Measurements from ENCODE around the gene RASGRP1.
"Not testable (repeated sequence)": the region's sequence is repeated elsewhere in the genome, so short reads cannot be mapped to it uniquely, and the experiment has no call there.

Gene RASGRP1

DNA sequence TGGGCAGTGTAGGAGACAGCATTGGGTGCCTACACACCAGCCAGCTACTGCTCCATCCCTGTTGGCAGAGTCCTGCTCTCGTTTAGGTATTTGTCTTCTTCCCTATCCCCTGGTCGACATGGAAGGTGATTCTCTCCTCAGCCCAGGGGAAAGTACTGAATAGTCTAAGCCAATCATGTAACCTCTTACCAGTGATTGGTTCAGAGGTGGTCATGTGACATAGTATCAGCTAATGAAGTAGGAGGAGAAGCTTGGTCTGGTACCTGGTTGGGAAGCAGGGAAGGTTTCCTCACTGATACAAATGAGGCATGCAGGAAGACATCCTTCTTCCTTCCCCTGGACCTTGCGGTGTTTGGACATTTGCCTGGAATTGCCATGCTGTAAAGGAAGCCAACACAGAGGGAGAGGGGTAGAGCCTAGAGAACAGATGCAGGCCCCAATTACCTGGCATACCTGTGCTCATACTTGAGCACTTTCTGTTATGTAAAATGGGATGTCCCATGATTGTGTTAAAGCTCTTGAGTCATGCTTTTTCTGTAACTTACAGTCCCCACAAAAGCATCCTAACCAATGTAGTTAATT is 32.7 kb upstream of the RASGRP1 start:
- no peak for DNase-seq (ENCODE audit: extremely low spot score)
- ChIA-PET POLR2A (no interaction called here), CTCF (no interaction called here)
- TF ChIP-seq, protein P1, sequence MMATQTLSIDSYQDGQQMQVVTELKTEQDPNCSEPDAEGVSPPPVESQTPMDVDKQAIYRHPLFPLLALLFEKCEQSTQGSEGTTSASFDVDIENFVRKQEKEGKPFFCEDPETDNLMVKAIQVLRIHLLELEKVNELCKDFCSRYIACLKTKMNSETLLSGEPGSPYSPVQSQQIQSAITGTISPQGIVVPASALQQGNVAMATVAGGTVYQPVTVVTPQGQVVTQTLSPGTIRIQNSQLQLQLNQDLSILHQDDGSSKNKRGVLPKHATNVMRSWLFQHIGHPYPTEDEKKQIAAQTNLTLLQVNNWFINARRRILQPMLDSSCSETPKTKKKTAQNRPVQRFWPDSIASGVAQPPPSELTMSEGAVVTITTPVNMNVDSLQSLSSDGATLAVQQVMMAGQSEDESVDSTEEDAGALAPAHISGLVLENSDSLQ (IDR thresholded peaks at IDR 0.05): no peak
- TF ChIP-seq SUZ12 (IDR thresholded peaks at IDR 0.05) (no peak), ELF4 (IDR thresholded peaks at IDR 0.05) (no peak), HDGF (IDR thresholded peaks at IDR 0.05; ENCODE audit: borderline replicate concordance) (no peak), FOXM1 (IDR thresholded peaks at IDR 0.05; ENCODE audit: borderline replicate concordance) (no peak), ARNT (IDR thresholded peaks at IDR 0.05) (no peak), BHLHE40 (IDR thresholded peaks at IDR 0.05; ENCODE audit: borderline replicate concordance) (no peak), L3MBTL2 (conservative IDR thresholded peaks at IDR 0.05) (no peak), CTBP1 (IDR thresholded peaks at IDR 0.05; ENCODE audit: borderline replicate concordance) (no peak), LEF1 (IDR thresholded peaks at IDR 0.05; ENCODE audit: borderline replicate concordance) (no peak), TARDBP (IDR thresholded peaks at IDR 0.05) (no peak), FOXA1 (IDR thresholded peaks at IDR 0.05) (no peak)

DNA sequence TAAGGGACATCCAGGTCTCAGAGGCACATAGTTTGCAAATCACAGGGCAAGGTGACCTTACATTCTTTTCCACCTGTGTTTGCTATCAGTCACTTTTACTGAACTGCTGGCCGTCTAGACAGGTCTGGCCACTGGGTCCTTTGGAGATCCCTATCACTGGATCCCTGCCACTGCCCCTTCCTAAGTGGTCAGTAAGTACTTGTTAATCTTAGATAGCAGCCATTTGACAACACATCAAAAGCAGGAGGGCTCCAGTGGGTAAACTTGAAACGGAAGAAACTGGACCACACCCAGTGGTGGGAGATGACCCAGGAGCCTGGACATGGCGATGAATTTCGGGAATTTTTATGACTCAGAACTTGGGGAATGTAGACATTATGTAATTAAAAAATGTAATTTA is 28.9 kb upstream of the RASGRP1 start:
- CTCF ChIA-PET: interaction anchor here (0.6 kb wide), 1 partner anchor 207 kb away, joined by 3 read pairs; no protein-coding TSS in a partner anchor
- TF ChIP-seq LEF1 (IDR thresholded peaks at IDR 0.05; ENCODE audit: borderline replicate concordance): no peak
- no peak for TF ChIP-seq ELF4 (IDR thresholded peaks at IDR 0.05)
- TF ChIP-seq ZNF384 (IDR thresholded peaks at IDR 0.05): no peak
- no peak for TF ChIP-seq SP1 (IDR thresholded peaks at IDR 0.05)
- TF ChIP-seq FOXM1 (IDR thresholded peaks at IDR 0.05; ENCODE audit: borderline replicate concordance): no peak
- TF ChIP-seq ARNT (IDR thresholded peaks at IDR 0.05): no peak
- no peak for TF ChIP-seq CTBP1 (IDR thresholded peaks at IDR 0.05; ENCODE audit: borderline replicate concordance)
- TF ChIP-seq, protein P1 (IDR thresholded peaks at IDR 0.05): no peak
- no peak for TF ChIP-seq SUZ12 (IDR thresholded peaks at IDR 0.05)
- TF ChIP-seq BHLHE40 (IDR thresholded peaks at IDR 0.05; ENCODE audit: borderline replicate concordance): no peak
- TF ChIP-seq TARDBP (IDR thresholded peaks at IDR 0.05): no peak
- no peak for TF ChIP-seq HDGF (IDR thresholded peaks at IDR 0.05; ENCODE audit: borderline replicate concordance)
- TF ChIP-seq FOXA1 (IDR thresholded peaks at IDR 0.05): no peak
- TF ChIP-seq L3MBTL2 (conservative IDR thresholded peaks at IDR 0.05): no peak
- TF ChIP-seq FOXK2 (IDR thresholded peaks at IDR 0.05): no peak
- TF ChIP-seq NFRKB (IDR thresholded peaks at IDR 0.05): no peak
- no peak for DNase-seq (ENCODE audit: extremely low spot score)
- POLR2A ChIA-PET: no interaction called here

DNA sequence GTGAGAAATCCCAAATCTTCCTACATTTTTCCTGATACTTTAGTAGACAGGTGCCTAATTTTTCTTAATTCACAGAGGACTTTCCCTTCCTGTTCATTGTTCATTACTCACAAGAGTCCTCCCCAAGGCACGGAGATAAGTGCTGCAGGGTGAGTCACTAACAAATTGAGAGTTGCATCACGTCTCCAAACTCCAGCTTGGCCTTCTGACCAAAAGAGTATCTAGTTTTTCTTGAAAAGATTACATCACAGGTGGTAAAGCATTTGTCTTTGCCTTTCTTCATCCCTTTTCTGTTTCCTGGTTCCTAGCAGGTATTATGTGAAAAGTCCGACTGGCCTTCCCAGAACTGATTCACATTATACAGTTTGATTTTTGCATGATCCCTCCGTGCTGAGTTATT is 24.9 kb upstream of the RASGRP1 start:
- POLR2A ChIA-PET: no interaction called here
- TF ChIP-seq FOXK2 (IDR thresholded peaks at IDR 0.05): no peak
- no peak for TF ChIP-seq LEF1 (IDR thresholded peaks at IDR 0.05; ENCODE audit: borderline replicate concordance)
- TF ChIP-seq ZNF384 (IDR thresholded peaks at IDR 0.05): no peak
- TF ChIP-seq ARNT (IDR thresholded peaks at IDR 0.05): no peak
- TF ChIP-seq ELF4 (IDR thresholded peaks at IDR 0.05): no peak
- no peak for TF ChIP-seq FOXM1 (IDR thresholded peaks at IDR 0.05; ENCODE audit: borderline replicate concordance)
- no peak for TF ChIP-seq HDGF (IDR thresholded peaks at IDR 0.05; ENCODE audit: borderline replicate concordance)
- no peak for TF ChIP-seq NFRKB (IDR thresholded peaks at IDR 0.05)
- no peak for TF ChIP-seq SP1 (IDR thresholded peaks at IDR 0.05)
- TF ChIP-seq BHLHE40 (IDR thresholded peaks at IDR 0.05; ENCODE audit: borderline replicate concordance): no peak
- TF ChIP-seq, protein P1 (IDR thresholded peaks at IDR 0.05): no peak
- TF ChIP-seq FOXA1 (IDR thresholded peaks at IDR 0.05): no peak
- no peak for TF ChIP-seq L3MBTL2 (conservative IDR thresholded peaks at IDR 0.05)
- TF ChIP-seq SUZ12 (IDR thresholded peaks at IDR 0.05): no peak
- no peak for TF ChIP-seq TARDBP (IDR thresholded peaks at IDR 0.05)
- no peak for TF ChIP-seq CTBP1 (IDR thresholded peaks at IDR 0.05; ENCODE audit: borderline replicate concordance)
- no peak for DNase-seq (ENCODE audit: extremely low spot score)
- CTCF ChIA-PET: no interaction called here

DNA sequence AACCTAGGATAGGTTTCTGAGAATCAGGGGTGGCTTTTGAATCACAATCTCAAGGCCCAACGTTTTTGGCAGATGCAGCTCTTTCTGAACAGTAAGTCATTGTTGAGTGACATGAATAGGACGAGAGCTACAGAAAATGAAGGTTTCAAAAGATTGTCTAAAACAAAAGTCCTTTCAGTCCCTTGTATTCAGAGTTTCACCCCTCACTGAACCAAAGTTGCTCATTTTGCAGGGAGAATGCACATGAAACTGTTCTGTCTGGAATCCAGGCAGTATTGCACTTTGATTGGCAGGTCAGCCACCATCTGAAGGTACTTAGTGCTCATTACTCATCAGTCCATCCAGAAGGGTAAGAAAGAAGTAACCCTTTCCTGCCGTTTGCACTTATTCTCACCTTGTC is 24.1 kb upstream of the RASGRP1 start:
- no peak for DNase-seq (ENCODE audit: extremely low spot score)
- ChIA-PET CTCF (no interaction called here), POLR2A (no interaction called here)
- no peak for TF ChIP-seq ZNF384 (IDR thresholded peaks at IDR 0.05)

DNA sequence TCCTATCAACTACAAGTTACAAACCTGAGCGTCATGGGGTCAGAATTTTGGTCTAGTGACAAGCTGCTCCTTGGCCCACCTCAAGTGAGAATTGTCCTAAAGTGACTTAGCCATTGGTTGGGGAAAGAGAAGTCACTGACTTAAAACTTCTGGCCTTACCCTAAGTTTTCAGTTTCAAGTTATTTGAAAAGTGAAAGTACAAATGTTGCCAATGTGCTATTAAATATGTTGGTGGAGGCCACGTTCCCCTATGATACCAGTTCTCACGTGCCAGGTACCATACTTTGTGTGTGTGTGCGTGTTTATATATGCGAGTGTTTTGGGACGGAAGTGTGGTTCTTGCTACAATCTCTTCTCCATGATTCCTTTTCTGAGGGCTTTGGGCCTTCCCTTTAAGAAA is 22.6 kb upstream of the RASGRP1 start:
- POLR2A ChIA-PET: interaction anchor here (1.5 kb wide), 1 partner anchor 23 kb away, joined by 5 read pairs; no protein-coding TSS in a partner anchor
- no peak for DNase-seq (ENCODE audit: extremely low spot score)
- TF ChIP-seq ELF4 (IDR thresholded peaks at IDR 0.05) (no peak), BHLHE40 (IDR thresholded peaks at IDR 0.05; ENCODE audit: borderline replicate concordance) (no peak), FOXM1 (IDR thresholded peaks at IDR 0.05; ENCODE audit: borderline replicate concordance) (no peak), HDGF (IDR thresholded peaks at IDR 0.05; ENCODE audit: borderline replicate concordance) (no peak), NFRKB (IDR thresholded peaks at IDR 0.05) (no peak), LEF1 (IDR thresholded peaks at IDR 0.05; ENCODE audit: borderline replicate concordance) (no peak), SUZ12 (IDR thresholded peaks at IDR 0.05) (no peak), FOXK2 (IDR thresholded peaks at IDR 0.05) (no peak), ARNT (IDR thresholded peaks at IDR 0.05) (no peak), TARDBP (IDR thresholded peaks at IDR 0.05) (no peak), SP1 (IDR thresholded peaks at IDR 0.05) (no peak), ZNF384 (IDR thresholded peaks at IDR 0.05) (no peak), L3MBTL2 (conservative IDR thresholded peaks at IDR 0.05) (no peak), FOXA1 (IDR thresholded peaks at IDR 0.05) (no peak), CTBP1 (IDR thresholded peaks at IDR 0.05; ENCODE audit: borderline replicate concordance) (no peak)
- TF ChIP-seq, protein P1 (IDR thresholded peaks at IDR 0.05): no peak
- CTCF ChIA-PET: no interaction called here

DNA sequence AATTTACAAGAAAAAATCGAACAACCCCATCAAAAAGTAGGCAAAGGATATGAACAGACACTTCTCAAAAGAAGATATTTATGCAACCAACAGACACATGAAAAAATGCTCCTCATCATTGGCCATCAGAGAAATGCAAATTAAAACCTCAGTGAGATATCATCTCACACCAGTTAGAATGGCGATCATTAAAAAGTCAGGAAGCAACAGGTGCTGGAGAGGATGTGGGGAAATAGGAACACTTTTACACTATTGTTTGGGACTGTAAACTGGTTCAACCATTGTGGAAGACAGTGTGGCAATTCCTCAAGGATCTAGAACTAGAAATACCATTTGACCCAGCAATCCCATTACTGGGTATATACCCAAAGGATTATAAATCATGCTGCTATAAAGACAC is 21.4 kb upstream of the RASGRP1 start:
- POLR2A ChIA-PET; CTCF ChIA-PET; DNase-seq (ENCODE audit: extremely low spot score): not testable (repeated sequence)
